A172 (cell line): ENCODE measurements around the gene ZNF324. TPM values are rescaled to one million over a fixed set of nuclear protein-coding genes. Genes with fewer than 3 reads are reported as not detected.
A peak's percentile ranks its signal among the peaks of the same experiment; 100 is the strongest.
"Not testable (repeated sequence)": the region's sequence is repeated elsewhere in the genome, so short reads cannot be mapped to it uniquely, and the experiment has no call there.

Experiments used
- DNase-seq: peaks from one replicate; pipeline ENCODE4 v3.0.0-alpha.2; 2015; ENCODE audit warnings: low spot score
- total RNA-seq: library from RNA; depleted of rRNA; stranded (reverse); fragments of >200 nt; shearing (Covaris generic); gene quantifications from 2 replicates; pipeline ENCODE4 v1.2.3, GENCODE V29; 2014

Gene ZNF324
- total RNA-seq, 1 experiment from 2014 or later: 21.5 TPM

DNA sequence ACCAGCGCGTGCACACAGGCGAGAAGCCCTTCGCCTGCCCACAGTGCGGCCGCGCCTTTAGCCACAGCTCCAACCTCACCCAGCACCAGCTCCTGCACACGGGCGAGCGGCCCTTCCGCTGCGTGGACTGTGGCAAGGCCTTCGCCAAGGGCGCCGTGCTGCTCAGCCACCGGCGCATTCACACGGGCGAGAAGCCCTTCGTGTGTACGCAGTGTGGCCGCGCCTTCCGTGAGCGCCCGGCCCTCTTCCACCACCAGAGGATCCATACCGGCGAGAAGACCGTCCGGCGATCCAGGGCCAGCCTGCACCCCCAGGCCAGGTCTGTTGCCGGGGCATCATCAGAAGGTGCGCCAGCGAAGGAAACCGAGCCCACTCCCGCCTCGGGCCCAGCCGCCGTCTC is 4.9 kb downstream of the ZNF324 start:
- DNase-seq: no peak

DNA sequence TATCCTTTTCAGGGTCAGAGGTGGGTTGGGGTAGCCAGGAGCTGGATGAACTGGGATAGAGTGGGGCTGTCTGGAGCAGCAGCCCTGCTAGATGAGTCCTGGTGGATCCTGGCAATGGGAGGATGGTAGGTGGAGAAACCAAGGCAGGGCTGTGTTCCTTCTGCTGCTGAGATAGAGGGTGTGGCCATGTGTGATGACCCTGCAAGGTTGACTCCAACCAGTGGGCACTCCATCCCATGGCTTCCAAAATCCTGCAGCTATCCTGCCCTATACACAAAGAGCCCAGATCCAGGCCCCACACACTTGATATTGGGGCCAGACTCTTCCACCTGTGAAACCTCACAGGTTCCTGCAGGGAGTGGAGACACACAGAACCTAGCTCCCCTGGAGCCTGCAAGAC is 6.9 kb downstream of the ZNF324 start:
- DNase-seq: no peak

DNA sequence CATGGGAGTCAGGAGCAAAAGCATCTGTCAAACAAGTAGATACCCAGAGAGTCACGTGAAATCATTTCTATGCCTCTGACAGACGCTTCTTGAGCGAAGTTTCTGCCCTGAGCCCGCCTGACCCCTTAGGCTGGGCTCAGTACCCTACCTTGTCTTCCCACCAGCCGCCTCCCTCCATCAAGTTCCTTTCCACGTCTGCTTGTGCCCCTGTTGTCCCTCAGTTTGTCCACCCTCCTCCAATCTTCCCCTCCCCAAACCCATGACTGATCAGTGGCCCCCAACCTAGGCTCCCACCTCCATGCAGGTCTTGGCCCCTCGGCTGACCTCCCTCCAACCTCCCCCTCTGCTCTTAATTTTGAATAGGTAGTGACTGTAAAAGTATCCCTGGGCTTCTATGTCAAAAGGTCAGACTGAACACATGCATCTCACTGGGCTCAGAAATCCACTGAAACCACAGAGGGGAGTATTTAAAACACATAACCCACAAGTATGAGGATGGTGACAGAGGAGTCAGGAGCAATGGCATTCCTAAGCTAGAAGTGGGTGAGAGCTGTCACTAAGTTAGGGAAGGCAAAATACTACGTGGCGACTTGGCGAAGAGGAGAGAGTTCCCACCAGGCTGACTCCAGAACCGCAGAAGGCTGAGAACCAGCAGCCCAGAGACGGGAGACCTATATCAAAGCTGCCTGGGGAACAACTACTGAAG is 7.6 kb downstream of the ZNF324 start:
- DNase-seq: peak; percentile 34

DNA sequence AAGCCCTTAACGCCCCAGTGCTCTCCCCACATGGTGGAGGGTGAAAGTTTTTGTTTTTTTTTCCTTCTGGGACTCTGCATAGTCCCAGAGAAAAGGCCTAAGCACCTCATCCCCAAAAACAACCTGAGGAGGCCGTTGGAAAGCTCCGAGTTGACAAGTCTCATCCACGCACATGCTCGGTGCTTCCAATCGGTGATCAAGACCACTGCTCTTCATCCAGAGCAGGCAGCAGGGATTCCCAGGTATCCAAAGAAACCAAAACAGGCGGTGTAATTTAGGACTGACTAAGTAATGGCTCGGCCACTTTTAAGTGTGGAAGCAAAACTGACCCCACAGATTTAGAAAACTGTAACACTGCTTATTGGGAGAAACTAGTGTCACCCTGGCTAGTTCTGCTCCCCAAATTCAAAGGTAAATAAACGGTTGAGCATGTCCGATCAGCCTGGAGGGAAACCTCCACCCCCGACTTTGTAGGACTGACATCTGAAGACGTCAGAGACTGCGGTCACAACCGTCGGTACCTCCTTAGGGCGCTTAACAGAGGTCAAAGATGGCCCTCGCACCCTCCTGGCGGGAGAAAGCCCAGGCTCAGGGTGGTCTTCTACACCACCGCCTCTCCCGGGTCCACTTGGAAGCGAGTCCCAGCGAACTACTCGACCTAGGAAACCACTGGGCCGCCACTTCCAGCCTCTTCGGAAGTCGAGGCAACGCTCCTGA is 8.3 kb downstream of the ZNF324 start:
- DNase-seq: no peak

- DNase-seq: peak; percentile 97
Observed at GRCh38 chr19:58475714-58476497, 9.0 kb downstream of the ZNF324 start, which contains the start of gene ZNF446. Gene ZNF446, plus strand, starts transcription at chr19:58476352. Its CDS starts 867 bp downstream, at chr19:58477219.

GRCh38 chr19:58476498-58477015 is 9.7 kb downstream of the ZNF324 start:
- DNase-seq: no peak

GRCh38 chr19:58477130-58477529 is 10.2 kb downstream of the ZNF324 start:
- DNase-seq: no peak

- DNase-seq: no peak
Observed at GRCh38 chr19:58477871-58478270, 11.0 kb downstream of the ZNF324 start.

GRCh38 chr19:58479303-58479702 is 12.4 kb downstream of the ZNF324 start:
- no peak for DNase-seq

- no peak for DNase-seq
Observed at GRCh38 chr19:58479736-58480480, 13.0 kb downstream of the ZNF324 start.

GRCh38 chr19:58480481-58480830 is 13.6 kb downstream of the ZNF324 start:
- no peak for DNase-seq

- DNase-seq: no peak
Observed at GRCh38 chr19:58480831-58481230, 14.0 kb downstream of the ZNF324 start.

GRCh38 chr19:58482372-58482771 is 15.5 kb downstream of the ZNF324 start:
- DNase-seq: no peak

- DNase-seq: no peak
Observed at GRCh38 chr19:58483776-58484175, 16.9 kb downstream of the ZNF324 start.

- DNase-seq: not testable (repeated sequence)
Observed at GRCh38 chr19:58484349-58484748, 17.5 kb downstream of the ZNF324 start.

GRCh38 chr19:58491393-58491792 is 24.5 kb downstream of the ZNF324 start:
- no peak for DNase-seq

DNA sequence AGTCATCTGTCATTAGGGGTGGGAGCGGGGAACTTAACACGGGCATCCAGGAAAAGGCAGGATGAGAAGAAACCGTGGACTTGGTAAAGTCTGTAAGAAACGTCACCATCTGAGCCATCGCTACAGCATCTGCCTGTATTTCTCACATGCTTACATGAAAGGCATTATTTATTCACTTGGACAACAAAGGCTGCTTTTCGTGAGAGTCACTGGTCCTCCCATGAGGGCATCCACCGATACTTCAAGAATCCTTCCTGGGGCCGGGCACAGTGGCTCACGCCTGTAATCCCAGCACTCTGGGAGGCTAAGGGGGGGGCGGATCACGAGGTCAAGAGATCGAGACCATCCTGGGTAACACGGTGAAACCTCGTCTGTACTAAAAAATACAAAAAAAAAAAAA is 25.4 kb downstream of the ZNF324 start:
- DNase-seq: no peak

- DNase-seq: no peak
Observed at GRCh38 chr19:58497634-58498170, 30.8 kb downstream of the ZNF324 start.

DNA sequence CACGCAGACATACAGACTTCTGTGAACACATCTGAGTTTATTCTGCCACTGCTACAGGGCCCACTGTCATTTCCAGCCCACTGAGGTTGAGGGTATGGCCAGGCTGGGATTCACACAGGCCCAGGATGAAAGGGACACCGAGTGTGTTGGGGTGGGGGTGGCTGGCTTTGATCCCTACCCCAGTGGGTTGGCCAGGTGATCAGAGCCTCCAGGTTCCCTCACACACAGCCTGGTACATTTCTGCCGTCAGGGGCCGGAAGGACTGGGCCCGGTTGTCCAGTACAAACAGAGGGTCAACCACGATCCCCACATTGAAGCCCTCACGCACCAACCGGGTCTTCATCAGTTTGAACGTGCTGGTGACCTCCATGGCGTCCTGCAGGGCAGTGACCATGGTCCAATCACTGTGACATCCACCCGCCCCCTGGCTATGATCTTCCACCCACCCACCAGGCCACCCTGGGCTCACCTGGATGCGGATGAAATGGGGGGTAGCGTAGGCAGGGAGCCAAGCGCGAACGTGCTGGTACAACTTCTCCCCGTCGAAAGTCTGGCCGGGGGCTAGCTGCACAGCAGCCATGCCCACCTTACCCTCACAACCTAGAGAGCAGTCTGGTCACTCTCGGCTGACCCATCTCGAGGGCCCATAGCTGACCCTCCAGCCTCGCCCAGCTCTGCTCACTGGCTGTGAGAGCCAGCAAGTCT is 31.6 kb downstream of the ZNF324 start:
- DNase-seq: no peak

- peak; percentile 88 for DNase-seq
Observed at GRCh38 chr19:58499021-58499927, 32.4 kb downstream of the ZNF324 start.
